HepG2 (cell line): ENCODE results near the gene MUC22. TPM values are rescaled to one million over a fixed set of nuclear protein-coding genes. Genes with fewer than 3 reads are reported as not detected.

Source experiments
- ATAC-seq: fragments of 200-7000 bp; cut with Tn5 transposase; 3 replicates; pipeline ENCODE4 v1.9.1; 2020; ENCODE audit warnings: mild to moderate bottlenecking, moderate library complexity
- BruUV-seq: library from RNA; stranded (reverse); fragments of 400-500 nt; replicated peaks from 2 replicates; lab custom pipeline; 2021; lab: Mats Ljungman, UMichigan
- CTCF ChIA-PET: fragments of 300-600 bp; formaldehyde crosslinking; extraction: SDS; loops from one replicate; lab custom pipeline; 2021; ENCODE audit warnings: low total read pairs, inconsistent platforms, low intra/inter-chr PET ratio; lab: Yijun Ruan, JAX
- POLR2A ChIA-PET: fragments of 350-600 bp; sonication (Branson Sonifier 250); formaldehyde crosslinking; loops from one replicate; lab custom pipeline; 2020; ENCODE audit warnings: antibody characterized with exemption, inconsistent platforms; lab: Yijun Ruan, JAX
- DNase-seq: peaks from one replicate; pipeline ENCODE4 v3.0.0-alpha.2; 2015; ENCODE audit warnings: low spot score
- FAIRE-seq: peaks from 3 replicates; lab custom pipeline; 2011; peaks lifted over from hg19 to GRCh38; lab: Jason Lieb, UNC
- H2AFZ ChIP-seq: one replicate; pipeline ENCODE4 v1.6.1; 2011; ENCODE audit warnings: low read length, inconsistent platforms
- H3K27ac ChIP-seq: fragments of 300-600 bp; 3 replicates; pipeline ENCODE4 v1.8.0; 2011; ENCODE audit warnings: mixed run types, mild to moderate bottlenecking, mixed read lengths, low read length, inconsistent platforms; ENCODE audit not compliant: insufficient read depth; ENCODE audit errors: extremely low read length
- H3K27me3 ChIP-seq, 2 experiments: fragments of 200-600 bp in 1 of 2; 2 replicates in 1 of 2; 3 replicates in 1 of 2; pipeline versions ENCODE4 v1.6.0 to v1.8.0; 2011; ENCODE audit warnings: low read length in 2 of 2, mild to moderate bottlenecking in 2 of 2, moderate library complexity in 2 of 2, inconsistent platforms in 1 of 2; ENCODE audit not compliant: insufficient read depth in 2 of 2, control insufficient read depth in 1 of 2
- H3K36me3 ChIP-seq, 2 experiments: fragments of 200-600 bp in 1 of 2; replicated peaks in 1 of 2; 2 replicates in 1 of 2; 3 replicates in 1 of 2; pipeline versions ENCODE4 v1.5.1 to v1.8.0; 2011; ENCODE audit warnings: low read length in 2 of 2, inconsistent platforms in 1 of 2; ENCODE audit not compliant: insufficient read depth in 2 of 2, control insufficient read depth in 1 of 2
- H3K4me1 ChIP-seq: 2 replicates; pipeline ENCODE4 v1.5.1; 2012; ENCODE audit warnings: low read length, inconsistent platforms; ENCODE audit not compliant: insufficient read depth
- H3K4me2 ChIP-seq: 2 replicates; pipeline ENCODE4 v1.6.0; 2011; ENCODE audit warnings: low read depth, low read length, inconsistent platforms
- H3K4me3 ChIP-seq, 3 experiments: fragments of 200-600 bp in 1 of 3; sonication (generic), shearing (Covaris generic) in 1 of 3; replicated peaks in 1 of 3; 2 replicates each; pipeline ENCODE4 v1.5.1; 2011 to 2016; ENCODE audit warnings: low read length in 3 of 3, inconsistent platforms in 2 of 3, low read depth in 2 of 3, mild to moderate bottlenecking in 2 of 3, control low read depth in 1 of 3, mixed read lengths in 1 of 3; ENCODE audit not compliant: insufficient read depth in 1 of 3
- H3K79me2 ChIP-seq: one replicate; pipeline ENCODE4 v1.6.1; 2011; ENCODE audit warnings: low read length, inconsistent platforms; ENCODE audit not compliant: insufficient read depth
- H3K9ac ChIP-seq: 2 replicates; pipeline ENCODE4 v1.6.0; 2011; ENCODE audit warnings: mild to moderate bottlenecking, low read depth, low read length, inconsistent platforms; ENCODE audit not compliant: insufficient read depth
- H3K9me3 ChIP-seq: 2 replicates; pipeline ENCODE4 v1.5.1; 2012; ENCODE audit warnings: mild to moderate bottlenecking, low read length
- H4K20me1 ChIP-seq: 2 replicates; pipeline ENCODE4 v1.6.0; 2011; ENCODE audit warnings: inconsistent platforms, mild to moderate bottlenecking, low read length, moderate library complexity; ENCODE audit not compliant: insufficient read depth
- CEBPB ChIP-seq: IDR thresholded peaks from 2 replicates; pipeline ENCODE4 v1.6.1; 2011; ENCODE audit warnings: low read depth, low read length, improper control_type of control experiment, borderline replicate concordance
- CHCHD3 ChIP-seq: sonication (generic); formaldehyde crosslinking; IDR thresholded peaks from 2 replicates; pipeline ENCODE4 v1.8.0; 2022; ENCODE audit warnings: mild to moderate bottlenecking, missing genetic modification reagents, moderate library complexity
- FOXP1 ChIP-seq, 2 experiments: fragments of 450-650 bp in 1 of 2; IDR thresholded peaks; 2 replicates each; pipeline ENCODE4 v1.6.1; 2017 to 2018; ENCODE audit warnings: antibody characterized with exemption in 1 of 2
- HNF4A ChIP-seq: sonication (generic); formaldehyde crosslinking; IDR thresholded peaks from 2 replicates; pipeline ENCODE4 v1.4.0; 2020; ENCODE audit warnings: missing genetic modification reagents
- MAFK ChIP-seq, 2 experiments: IDR thresholded peaks in 1 of 2; conservative IDR thresholded peaks in 1 of 2; 2 replicates each; pipeline ENCODE4 v1.6.1; 2011; ENCODE audit warnings: improper control_type of control experiment in 2 of 2, low read length in 2 of 2
- TEAD3 ChIP-seq: optimal IDR thresholded peaks from 2 replicates; pipeline ENCODE3; 2016; ENCODE audit warnings: borderline replicate concordance
- ZFP37 ChIP-seq: sonication (generic); formaldehyde crosslinking; IDR thresholded peaks from 2 replicates; pipeline ENCODE4 v1.4.0; 2020; ENCODE audit warnings: missing genetic modification reagents, borderline replicate concordance
- WGBS: methylation state at CpG from one replicate; pipeline ENCODE4 v1.1.6; 2017; ENCODE audit warnings: low lambda C conversion rate; 5-methylcytosine and 5-hydroxymethylcytosine counted together
- in situ Hi-C: cut with HindIII; loops from 2 replicates; pipeline ENCODE4 v1.10.0; 2017; ENCODE audit warnings: low pct_unique_long_range_greater_than_20kb; ENCODE audit not compliant: extremely low pct_ligation_motif_present
- intact Hi-C: fragments of 100-400 bp; cut with micrococcal nuclease; formaldehyde crosslinking; loops from one replicate; pipeline ENCODE4 v1.10.0; 2022; ENCODE audit not compliant: unreplicated experiment
- polyA plus RNA-seq, 8 experiments: library from polyadenylated mRNA; depleted of rRNA in 3 of 8; stranded (reverse) in 7 of 8; unstranded in 1 of 8; fragments of >200 nt; fragmentation: Illumina TruSeq in 4 of 8; extraction: Trizol in 4 of 8; gene quantifications; 2 replicates each; pipeline versions ENCODE4 v1.2.1 to v1.2.3, GENCODE V29; 2011 to 2016; ENCODE audit warnings: low read depth in 4 of 8, missing spikeins in 1 of 8, mixed read lengths in 1 of 8; ENCODE audit not compliant: insufficient read depth in 1 of 8
- total RNA-seq, 5 experiments: library from RNA; depleted of rRNA; stranded (reverse); fragments of >200 nt; fragmentation: Illumina TruSeq; extraction: Trizol; gene quantifications; 2 replicates each; pipeline ENCODE4 v1.2.3, GENCODE V29; 2016; ENCODE audit warnings: low read depth in 1 of 5

MUC22 gene
- total and polyA plus RNA-seq, 2 of the 13 experiments (the other 11 are each of a cell fraction or from before 2014, with no cell fraction given): not detected

DNA sequence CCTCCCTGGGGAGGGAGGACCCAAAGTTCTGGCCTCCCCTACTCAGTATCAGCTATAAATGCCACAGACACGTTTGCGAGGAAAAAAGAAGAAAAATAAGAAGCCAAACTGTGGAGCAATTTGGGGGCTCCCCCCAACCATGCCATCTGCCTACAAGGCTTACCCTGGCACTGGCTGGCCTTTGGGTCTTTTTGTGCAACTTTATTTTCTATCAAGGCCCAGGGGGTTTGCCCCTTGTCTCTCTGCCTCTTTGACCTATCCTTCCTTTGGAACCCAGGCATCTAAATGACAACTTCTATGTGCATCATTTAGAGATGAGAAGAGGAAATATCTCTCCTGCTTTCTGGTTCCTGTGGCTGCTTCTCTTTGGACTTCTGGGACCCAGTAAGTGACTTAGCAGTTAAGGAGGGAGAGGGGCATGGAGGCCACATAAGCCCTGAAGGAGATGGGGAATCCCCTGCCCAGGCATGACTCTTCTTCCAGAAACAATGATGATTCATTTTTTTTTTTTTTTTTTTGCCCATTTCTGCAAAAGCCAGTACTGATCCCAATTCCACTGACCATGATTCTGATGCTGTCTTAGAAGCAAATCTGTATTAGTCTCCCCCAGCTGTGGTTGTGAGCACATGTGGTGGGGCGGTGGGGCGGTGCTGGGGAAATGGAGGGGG lies at the start of gene MUC22 (continued):
- TF ChIP-seq CHCHD3 (no peak), HNF4A (CRISPR knock-in tag) (no peak)

DNA sequence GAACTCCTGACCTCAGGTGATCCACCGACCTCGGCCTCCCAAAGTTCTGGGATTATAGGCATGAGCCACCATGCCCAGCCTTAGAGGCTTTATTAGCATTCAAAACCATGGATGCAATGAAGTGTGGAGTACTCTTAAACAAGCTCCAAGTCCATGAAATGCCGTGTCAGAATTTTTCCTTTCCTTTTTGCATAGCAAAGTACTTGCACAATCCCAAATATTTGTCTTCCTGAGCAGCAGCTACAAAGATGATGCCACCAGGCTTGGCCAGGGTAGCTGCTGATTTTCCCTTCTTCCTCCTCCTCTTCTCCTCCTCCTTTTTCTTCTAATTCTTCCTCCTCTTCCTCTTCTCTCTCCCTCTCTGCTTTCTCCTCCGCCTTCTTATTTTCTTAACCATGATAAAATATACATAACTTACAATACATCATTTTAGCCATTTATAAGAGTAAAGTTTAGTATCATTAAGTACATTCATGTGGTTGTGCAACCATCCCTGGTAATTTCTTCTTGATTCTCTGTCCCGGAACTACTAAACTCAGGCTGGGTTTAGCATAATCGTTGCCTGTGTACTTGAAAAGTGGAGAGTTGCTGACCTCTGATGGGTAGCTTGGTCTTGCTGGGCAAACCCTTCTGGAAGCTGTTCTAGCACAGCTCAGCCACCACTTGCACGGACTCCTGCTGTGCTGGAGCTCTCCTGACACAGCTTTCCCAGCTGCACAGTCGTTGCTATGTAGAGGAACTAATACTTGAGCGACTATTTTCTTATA lies 49.2 kb upstream of the MUC22 start:
- Histone ChIP-seq H3K4me3 (no peak overlapping the region), H2AFZ (no peak overlapping the region), H3K27me3 (peaks cover 0 to 18% of the 10 kb centered on the region in 2 experiments; a peak in 3 of 5 replicates), H3K27ac (no peak overlapping the region), H3K9me3 (no peaks in the 10 kb centered on the region), H3K4me1 (peaks cover 14% of the 10 kb centered on the region), H3K9ac (no peak overlapping the region), H3K36me3 (no peaks in the 10 kb centered on the region), H3K79me2 (no peaks in the 10 kb centered on the region), H4K20me1 (no peaks in the 10 kb centered on the region), H3K4me2 (no peak overlapping the region)
- TF ChIP-seq MAFK (conservative IDR thresholded peaks at IDR 0.05 in 1 of 2, IDR thresholded peaks at IDR 0.05 in 1 of 2; ENCODE audit: low read length in 2 of 2) (peak in 1 of 2 experiments; percentile 28; a peak in 2 of 4 replicates), CEBPB (peak; percentile 89), TEAD3 (CRISPR knock-in tag) (peak; percentile 34), FOXP1 (IDR thresholded peaks at IDR 0.05) (no peak), FOXP1 (CRISPR knock-in tag; IDR thresholded peaks at IDR 0.05) (no peak), ZFP37 (CRISPR knock-in tag) (no peak)
- ATAC-seq (peak; percentile 63), DNase-seq (peak; percentile 50), FAIRE-seq (peak; percentile 73)
- intact Hi-C loops (no loop called here), in situ Hi-C loops (no loop called here)
- POLR2A ChIA-PET: interaction anchor here (0.6 kb wide), 1 partner anchor 19 kb away, joined by 6 read pairs; no protein-coding TSS in a partner anchor
- 20% methylated on average over 9 of the region's 9 CpGs for WGBS
- no TSS peak for BruUV-seq
- CTCF ChIA-PET: no interaction called here
